Activated CD4-positive, alpha-beta T cell treated with anti-CD3 and anti-CD28 coated beads, Interleukin-2, amount 50 U/mL, for 4 hours (primary cell): ENCODE results near the gene BMP10.

Source experiments
- DNase-seq, 2 experiments: peaks; one replicate each; pipeline ENCODE4 v3.0.0-alpha.2; 2020

BMP10 gene

DNA sequence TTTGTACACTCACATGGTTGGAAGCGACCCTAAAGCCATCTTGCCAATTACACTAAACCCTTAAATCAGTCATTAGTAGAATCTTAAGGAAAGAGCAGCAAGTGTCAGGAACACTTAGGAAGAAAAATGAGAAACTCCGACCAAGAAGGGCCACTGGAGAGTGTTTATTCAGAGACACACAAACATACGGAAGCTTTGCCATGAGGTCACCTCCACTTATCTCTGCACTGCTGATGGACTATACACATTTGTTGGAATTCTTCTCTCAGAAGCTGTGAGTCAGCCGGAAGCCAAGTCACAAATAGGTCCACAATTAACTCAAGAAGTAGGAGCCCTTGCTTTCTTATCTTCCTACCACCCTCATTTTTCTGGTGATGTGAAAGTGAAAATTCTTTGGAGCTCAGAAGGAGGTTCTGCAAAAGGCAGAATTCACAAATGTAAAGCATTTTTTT lies 21.6 kb downstream of the BMP10 start:
- no peak for DNase-seq

DNA sequence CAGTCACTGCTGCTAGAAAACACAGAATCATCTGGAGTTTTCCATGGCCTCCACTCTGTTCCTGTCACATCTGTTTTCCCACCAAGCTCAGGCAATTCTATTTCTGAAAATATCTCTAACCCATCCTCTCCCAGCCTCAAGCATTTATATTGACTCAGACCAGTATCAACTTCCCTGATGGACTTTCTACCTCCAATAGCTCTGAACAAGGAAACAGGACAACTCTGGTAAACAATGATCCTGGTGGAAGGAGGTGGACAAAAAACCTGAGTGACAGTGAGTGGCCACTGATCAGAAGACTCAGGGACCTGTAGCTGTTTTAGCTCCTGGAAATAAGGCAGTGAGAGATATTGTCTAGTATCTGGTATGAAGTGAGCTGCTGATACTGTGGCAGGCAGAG lies 23.4 kb downstream of the BMP10 start:
- DNase-seq, result no peak

DNA sequence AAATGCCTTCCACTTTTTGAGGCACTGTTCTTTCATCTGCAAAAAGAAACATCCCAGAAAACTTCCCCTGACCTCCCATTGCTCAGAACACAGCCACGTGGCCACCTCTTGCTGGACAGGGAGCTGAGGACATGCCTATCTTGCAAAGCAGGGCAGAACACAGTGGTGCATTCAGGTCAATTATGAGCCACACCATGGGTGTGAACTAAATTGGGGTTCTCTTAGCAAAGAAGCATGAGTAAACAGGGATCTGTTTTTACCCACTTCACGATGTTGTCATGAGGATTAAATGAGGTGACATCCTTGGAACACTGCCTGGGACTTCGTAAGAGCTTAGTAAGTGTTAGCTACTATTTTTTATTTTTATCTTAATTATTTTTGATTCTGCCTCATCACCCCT lies 25.1 kb downstream of the BMP10 start:
- no peak for DNase-seq

DNA sequence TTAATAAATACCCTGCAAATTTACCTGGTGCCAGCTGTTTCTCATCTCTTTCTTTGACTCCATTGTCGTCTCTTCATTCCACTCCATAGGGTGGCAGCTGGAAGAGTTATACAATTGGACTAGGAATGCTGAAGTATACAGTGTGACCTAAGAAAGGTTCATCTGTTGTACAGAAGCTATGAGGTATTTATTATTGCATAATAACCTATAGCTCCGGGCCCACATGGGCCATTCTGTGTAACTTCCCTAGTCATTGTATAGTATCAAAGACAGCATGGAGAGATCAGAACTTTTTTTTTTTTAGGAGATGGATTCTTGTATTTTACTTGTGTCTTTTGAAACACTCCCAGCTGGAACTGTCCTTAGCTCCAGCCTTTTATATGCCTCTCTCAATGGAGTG lies 26.2 kb downstream of the BMP10 start:
- no peak for DNase-seq

- peak; percentile 10 to 14 for DNase-seq
Measured at GRCh38 chr2:68839260-68839833, 31.9 kb downstream of the BMP10 start.

- DNase-seq, result no peak
Measured at GRCh38 chr2:68838641-68839040, 32.6 kb downstream of the BMP10 start.

- DNase-seq, result no peak
Measured at GRCh38 chr2:68837861-68838341, 33.3 kb downstream of the BMP10 start.

DNA sequence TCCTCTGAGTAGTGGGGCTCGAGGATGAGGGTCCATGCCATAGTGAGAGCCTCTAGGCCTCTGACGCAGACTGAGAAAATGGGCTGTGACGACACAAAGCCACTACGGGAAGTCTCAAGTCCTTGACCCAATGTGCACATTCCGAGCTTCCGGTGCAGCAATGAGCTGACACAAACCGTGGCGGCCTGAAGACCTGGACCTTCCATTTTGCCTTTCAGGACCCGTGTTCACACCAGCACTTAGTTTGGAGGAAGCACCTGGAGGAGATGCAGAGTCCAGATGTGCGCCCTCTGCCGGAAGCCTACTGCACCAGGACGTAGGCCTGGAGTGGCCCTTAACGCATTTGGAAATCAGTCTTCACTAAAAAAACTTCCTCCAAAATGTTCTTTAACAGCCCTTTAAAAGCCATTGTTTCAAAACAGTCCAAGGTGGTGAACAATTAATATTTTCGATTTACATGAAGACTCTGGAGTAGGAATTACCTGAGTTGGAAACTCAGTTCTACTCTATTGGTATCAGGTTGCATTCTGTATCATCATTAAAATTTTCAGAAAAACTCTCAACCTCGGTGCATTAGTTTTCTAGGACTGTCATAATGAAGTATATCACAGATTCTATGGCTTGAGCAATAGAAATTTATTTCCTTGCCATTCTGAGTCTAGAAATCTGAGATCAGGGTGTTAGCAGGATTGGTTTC lies 33.9 kb downstream of the BMP10 start:
- peak; percentile 71 to 73 for DNase-seq

DNA sequence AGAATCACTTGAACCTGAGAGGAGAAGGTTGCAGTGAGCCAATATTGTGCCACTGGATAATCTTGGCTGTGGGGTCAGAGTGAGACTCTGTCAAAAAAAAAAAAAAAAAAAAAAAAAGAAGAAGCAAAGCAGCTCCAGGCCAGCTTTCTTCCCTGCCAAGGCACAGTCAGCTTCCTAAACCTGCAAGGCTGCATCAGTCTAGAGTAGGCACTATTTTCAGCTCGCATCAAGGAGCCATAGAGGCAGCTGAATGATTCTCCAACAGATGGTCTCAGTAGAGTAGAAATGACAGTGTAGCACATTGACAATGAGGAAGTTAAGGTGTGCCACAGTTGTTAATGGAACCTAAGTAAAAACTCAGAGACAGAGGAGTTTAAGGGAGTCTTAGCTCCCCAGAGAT lies 35.6 kb downstream of the BMP10 start:
- no peak for DNase-seq

GRCh38 chr2:68834737-68835376 lies 36.3 kb downstream of the BMP10 start:
- no peak for DNase-seq

- no peak for DNase-seq
Measured at GRCh38 chr2:68833162-68833561, 38.0 kb downstream of the BMP10 start.

- peak; percentile 32 to 48 for DNase-seq
Measured at GRCh38 chr2:68832233-68832869, 38.8 kb downstream of the BMP10 start.

DNA sequence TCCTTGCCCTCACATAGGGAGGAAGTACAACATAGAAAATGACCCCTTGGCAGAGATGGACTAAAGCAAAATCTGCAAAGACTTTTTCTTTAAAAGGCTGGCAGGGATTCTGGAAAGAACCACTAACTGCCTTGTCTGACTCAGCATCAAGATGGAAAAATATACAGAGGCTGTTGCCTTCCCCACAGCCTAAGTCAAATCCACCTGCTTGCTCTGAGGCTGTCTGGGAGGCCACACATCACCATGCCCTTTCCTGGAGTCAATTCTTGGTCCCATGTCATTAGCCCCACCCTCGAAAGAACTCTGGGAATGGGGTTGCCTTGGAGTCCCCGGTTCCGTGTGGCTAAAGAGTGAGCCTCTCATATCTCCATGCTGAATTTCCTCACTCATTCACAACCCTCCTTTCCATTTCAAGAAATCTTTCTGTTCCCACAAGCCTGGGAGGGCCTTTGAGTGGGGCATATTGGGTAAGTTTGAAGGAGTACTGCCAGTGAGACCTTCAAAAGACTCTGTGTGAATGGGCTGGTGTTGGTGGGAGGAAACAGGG lies 39.4 kb downstream of the BMP10 start:
- no peak for DNase-seq

DNA sequence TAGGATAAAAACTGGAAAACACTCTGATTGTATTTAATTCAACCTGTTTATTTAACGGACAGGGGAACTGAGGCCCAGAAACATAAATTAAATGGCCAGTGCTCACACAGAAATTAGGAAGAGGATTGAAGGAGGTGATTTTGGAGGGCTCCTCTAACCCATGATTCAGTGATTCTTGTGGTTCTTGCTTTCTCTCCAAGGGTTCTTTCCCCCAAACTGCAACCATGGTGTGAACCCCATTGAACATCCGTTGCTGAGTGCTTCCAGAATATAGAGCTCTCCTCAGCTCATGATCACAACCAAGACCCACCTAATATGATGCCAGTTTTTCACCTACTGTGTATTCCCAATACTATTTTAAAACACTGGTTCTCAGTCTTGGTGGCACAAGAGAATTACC lies 41.4 kb downstream of the BMP10 start:
- no peak for DNase-seq

GRCh38 chr2:68828887-68829708 lies 42.1 kb downstream of the BMP10 start:
- DNase-seq, result peak; percentile 35 to 44

GRCh38 chr2:68827666-68828065 lies 43.5 kb downstream of the BMP10 start:
- DNase-seq, result no peak

GRCh38 chr2:68825866-68826265 lies 45.3 kb downstream of the BMP10 start:
- DNase-seq, result no peak

- no peak for DNase-seq
Measured at GRCh38 chr2:68824831-68825230, 46.4 kb downstream of the BMP10 start.

DNA sequence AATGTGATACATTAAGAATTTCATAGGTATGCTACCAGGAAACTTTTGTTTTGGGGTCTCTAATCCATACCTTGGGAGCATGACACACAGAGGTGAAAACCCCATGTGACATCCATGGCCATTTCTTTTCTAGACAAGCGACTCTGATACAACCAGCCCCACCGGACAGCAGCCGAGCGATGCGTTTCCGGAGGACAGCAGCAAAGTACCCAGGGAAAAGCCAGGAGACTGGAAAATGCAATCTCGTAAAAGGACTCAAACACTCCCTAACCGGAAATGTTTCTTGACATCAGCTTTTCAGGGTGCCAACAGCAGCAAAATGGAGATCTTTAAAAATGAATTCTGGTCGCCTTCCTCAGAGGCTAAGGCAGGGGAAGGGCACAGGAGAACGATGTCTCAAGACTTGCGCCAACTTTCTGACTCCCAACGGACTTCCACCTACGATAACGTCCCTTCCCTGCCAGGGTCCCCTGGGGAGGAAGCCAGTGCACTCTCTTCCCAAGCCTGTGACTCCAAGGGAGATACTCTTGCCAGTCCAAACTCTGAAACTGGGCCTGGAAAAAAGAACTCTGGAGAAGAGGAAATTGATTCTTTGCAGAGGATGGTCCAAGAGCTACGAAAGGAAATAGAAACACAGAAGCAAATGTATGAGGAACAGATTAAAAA lies 48.9 kb downstream of the BMP10 start:
- no peak for DNase-seq

DNA sequence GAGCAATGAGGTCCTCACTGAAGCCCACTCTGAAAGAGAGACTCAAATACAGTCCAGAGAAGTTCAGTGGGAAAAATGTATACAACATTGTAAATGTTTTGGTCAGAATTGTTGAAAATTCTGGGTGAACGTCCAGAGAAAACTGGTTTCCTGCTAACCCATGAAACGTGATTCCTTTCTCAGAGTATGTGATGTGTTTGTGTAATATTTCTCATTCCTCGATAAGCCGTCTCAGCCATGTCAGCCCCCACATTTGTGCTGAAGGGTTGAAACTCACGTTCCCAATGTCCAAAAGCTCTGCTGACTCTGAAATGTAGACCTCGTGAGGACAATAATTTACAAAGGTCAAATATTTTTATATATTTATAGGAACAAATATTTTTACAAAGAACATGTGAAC lies 51.6 kb downstream of the BMP10 start:
- no peak for DNase-seq

DNA sequence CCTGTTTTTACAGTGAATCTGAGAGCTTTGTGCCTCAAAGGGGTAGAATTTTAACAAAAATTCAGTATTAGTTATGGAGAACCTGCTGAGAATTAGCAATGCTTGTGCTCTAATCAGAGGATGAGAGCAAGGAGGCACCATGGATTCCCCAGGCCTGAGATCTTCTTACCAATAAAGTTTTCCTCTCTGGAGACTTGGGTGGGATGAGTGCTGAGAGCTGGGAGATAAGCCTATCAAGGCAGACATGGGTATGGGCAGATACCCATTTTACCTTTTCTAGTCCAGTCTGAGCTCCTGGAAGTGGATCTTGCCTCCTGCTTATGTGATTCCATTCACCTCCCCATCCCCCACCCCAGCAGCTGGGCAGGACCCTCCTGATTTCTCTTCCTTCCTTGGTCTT lies 53.9 kb downstream of the BMP10 start:
- DNase-seq, result no peak
